ENCODE results near the gene RAB40B.

The RAB40B gene

DNA sequence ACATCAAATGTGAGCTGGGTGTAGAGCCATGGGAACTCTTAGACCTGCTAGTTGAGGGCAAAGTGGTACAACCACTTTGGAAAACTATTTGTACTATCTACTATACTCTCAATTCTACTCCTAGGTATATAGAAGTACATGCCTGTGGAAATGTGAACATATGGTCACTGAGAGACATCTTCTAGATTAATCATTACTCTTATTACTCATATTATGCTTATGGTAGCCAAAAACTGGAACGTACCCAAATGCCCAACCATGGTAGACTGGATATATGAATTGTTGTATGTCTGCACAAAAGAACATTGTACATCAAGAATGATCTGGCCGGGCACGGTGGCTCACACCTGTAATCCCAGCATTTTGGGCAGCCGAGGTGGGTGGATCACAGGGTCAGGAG lies 53.0 kb downstream of the RAB40B start:
- DNase-seq: no peak

- DNase-seq: no peak
These were observed 54.4 kb downstream of the RAB40B start for GRCh38 chr17:82644148-82644547.

DNA sequence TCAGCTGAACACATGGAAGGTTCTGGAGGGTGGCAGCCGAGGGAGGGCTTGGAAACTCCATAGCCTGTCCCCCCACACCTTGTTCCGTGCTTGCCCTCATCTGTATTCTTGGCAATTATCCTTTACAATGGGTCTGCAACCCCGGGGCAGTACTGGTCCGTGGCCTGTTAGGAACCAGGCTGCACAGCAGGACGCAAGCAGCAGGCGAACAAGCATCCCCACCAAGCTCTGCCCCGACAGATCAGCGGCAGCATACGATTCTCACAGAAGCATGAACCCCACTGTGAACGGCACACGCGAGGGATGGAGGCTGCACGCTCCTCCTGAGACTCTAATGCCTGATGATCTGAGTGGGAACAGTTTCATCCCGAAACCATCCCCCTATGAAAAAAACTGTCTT lies 56.5 kb downstream of the RAB40B start:
- no peak for DNase-seq

DNA sequence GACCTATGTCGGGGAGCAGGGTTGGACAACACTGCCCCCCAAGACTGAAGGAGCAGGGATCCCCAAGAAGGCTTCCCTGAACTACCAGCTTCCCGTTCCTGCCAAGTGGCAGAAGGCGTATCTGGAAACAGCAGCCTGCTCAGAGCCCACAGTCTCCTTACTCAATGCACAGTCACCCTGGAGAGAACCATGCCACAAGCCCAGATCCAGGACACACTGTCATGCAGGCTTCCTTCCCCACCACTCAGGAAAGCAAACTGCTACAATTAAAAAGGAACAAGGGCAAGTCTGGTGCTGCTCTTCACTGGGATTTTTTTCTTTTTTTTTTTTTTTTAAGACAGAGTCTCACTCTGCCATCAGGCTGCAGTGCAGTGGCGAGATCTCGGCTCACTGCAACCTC lies 58.5 kb downstream of the RAB40B start:
- peak; percentile 77 for DNase-seq

DNA sequence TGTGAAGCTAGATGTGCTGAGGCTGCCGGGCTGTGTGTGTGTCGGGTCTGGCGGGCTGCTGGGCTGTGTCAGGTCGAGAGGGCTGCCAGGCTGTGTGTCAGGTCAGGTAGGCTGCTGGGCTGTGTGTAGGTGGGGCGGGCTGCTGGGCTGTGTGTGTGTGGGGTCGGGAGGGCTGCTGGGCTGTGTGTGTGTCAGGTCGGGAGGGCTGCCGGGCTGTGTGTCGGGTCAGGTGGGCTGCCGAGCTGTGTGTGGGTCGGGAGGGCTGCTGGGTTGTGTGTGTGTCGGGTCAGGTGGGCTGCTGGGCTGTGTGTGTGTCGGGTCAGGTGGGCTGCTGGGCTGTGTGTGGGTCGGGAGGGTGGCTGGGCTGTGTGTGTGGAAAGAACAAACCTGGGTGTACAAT lies 58.9 kb downstream of the RAB40B start:
- no peak for DNase-seq

DNA sequence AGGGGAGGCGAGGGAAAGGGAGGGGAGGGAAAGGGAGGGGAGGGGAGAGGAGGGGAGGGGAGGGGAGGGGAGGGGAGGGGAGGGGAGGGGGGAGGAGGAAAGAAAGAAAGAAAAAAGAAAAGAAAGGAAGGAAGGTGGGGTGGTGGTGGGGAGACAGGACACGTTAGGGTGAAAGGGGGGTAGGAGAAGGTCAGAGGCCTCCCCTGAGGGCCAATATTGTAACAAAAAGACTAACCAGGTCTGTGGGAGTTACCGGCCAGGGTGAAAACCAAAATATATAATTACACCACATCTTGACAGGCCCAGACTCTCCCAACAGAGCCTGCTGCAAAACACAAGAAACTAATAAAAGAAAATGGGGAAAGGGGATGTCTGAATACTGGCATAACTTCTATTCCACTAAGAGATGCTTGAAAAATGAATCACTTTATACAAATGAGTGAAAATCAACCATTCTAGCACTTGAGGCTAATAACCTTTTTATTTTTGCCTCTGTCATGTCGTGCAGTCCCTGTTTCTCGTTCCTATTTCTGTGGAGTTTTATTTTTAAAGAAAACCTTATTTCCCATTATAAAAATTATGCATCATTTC lies 60.2 kb downstream of the RAB40B start:
- no peak for DNase-seq

GRCh38 chr17:82636626-82637598 lies 61.6 kb downstream of the RAB40B start:
- no peak for DNase-seq

DNA sequence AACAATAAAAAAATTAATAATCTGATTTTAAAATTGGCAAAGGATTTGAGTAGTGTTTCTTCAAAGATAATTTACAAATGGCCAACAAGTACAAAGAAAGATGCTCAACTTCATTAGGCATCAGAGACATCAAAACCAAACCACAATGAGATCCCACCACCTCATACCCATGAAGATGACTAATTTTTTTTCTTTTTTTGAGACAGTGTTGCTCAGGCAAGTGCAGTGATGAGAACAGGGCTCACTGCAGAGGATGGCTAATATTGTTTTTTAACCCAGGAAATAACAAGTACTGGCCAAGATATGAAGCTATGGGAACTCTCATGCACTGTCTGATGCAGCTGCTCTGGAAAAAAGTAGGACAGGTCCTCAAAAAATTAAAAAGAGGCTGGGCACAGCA lies 65.2 kb downstream of the RAB40B start:
- no peak for DNase-seq

- DNase-seq: no peak
These were observed 66.0 kb downstream of the RAB40B start for GRCh38 chr17:82632451-82632850.

DNA sequence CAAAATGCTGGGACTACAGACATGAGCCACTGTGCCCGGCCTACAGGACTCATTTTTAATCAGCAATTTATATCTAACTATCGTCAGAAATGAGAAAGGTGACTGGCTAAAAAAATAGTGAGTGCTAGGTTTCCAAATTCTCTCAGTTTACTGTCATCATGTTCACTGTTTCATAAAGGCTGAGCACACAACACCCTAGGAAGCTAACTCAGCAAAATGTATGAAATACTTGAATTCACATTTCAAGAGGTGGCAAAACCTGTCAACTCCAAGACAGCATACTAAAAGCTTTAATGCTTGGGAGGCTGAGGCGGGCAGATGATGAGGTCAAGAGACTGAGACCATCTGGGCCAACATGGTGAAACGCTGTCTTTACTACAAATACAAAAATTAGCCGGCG lies 67.0 kb downstream of the RAB40B start:
- no peak for DNase-seq

- DNase-seq: no peak
These were observed 68.3 kb downstream of the RAB40B start for GRCh38 chr17:82630212-82630611.

- no peak for DNase-seq
These were observed 68.8 kb downstream of the RAB40B start for GRCh38 chr17:82629748-82630147.

DNA sequence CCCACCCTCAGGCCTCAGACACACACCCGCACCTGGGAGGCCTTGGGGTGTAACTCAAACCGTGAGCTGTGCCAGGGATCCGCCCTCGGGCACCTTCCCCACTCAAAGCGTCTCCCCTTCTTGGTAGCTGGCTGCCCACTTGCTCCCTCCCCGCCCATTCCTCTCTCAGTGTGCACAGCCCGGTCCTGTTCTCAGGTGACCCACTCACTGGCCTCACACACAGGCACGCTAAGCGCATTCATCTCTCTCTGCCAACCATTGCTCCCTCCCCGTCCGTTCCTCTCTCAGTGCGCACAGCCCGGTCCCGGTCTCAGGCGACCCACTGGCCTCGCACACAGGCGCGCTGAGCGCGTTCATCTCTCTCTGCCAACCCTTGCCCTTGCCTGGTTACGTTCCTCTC lies 71.1 kb downstream of the RAB40B start:
- no peak for DNase-seq

- DNase-seq: no peak
These were observed 74.8 kb downstream of the RAB40B start for GRCh38 chr17:82623707-82624106.

GRCh38 chr17:82619641-82620040 lies 78.9 kb downstream of the RAB40B start:
- no peak for DNase-seq

DNA sequence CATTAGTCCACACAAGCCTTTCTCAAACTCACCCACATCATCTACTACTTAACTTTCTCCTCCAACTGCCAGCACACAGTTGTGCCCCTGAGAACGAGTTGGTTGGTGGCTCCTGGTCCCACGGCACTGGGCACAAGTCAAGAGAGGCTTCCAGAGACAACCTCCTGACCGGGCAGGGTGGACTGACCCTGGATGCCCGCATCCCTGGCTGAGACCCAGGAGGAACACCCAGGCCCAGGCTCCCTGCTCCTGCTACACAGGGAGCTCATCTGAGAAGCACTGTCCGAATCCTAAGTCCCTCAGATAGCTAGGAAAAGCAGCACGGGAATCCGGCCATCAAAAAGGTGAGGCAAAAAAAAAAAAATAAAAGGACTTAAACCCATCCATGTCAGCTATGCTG lies 79.3 kb downstream of the RAB40B start:
- no peak for DNase-seq

DNA sequence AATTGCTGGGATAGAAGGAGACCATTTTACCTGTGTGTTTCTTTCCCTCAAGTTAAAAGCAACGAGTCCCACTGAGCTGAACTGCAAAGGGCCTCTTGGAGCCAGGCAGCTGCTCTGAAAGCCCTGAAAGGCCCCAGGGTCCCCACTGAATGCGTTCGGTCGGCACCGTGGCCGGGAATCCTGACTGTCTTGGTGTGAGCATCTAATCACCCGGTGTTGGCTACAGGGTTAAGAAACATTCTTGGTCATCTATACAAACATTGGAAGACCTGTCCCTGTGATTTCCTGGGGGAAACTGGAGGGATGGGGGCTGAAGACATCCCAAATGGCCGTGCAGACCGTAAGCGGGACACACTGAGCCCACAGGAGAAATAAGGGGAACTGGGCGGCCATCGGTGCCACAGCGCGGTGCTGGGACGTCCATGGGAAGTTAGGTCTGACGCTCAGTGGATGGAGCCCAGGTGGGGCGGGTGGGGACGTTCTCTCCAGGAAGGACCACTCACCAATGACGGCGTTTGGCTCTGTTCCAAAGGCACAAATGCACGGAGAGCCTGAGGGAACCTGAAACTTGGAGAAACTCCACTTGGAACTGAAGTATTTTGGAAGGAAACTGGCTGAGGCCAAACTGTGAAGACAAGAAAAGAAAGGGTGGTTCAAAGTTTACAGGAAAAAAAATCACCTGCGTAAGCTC lies 82.3 kb downstream of the RAB40B start:
- no peak for DNase-seq

GRCh38 chr17:82615084-82616020 lies 83.1 kb downstream of the RAB40B start:
- DNase-seq: no peak

DNA sequence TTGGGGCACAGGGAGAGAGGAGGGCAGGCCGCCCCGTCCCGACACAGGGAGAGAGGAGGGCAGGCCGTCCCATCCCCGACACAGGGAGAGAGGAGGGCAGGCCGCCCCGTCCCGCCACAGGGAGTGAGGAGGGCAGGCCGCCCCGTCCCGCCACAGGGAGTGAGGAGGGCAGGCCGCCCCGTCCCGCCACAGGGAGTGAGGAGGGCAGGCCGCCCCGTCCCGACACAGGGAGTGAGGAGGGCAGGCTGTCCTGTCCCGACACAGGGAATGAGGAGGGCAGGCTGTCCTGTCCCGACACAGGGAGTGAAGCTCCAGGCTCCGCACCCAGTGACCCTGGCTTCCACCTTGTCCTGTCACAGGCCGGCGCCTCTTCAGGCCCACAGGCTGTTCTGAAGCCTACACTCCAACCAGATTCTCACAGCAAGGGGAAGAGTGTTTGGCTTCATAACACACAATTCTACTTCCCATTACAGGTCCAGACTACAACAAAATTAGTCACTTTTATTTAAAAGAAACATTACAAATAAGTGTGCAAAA lies 84.3 kb downstream of the RAB40B start:
- no peak for DNase-seq

DNA sequence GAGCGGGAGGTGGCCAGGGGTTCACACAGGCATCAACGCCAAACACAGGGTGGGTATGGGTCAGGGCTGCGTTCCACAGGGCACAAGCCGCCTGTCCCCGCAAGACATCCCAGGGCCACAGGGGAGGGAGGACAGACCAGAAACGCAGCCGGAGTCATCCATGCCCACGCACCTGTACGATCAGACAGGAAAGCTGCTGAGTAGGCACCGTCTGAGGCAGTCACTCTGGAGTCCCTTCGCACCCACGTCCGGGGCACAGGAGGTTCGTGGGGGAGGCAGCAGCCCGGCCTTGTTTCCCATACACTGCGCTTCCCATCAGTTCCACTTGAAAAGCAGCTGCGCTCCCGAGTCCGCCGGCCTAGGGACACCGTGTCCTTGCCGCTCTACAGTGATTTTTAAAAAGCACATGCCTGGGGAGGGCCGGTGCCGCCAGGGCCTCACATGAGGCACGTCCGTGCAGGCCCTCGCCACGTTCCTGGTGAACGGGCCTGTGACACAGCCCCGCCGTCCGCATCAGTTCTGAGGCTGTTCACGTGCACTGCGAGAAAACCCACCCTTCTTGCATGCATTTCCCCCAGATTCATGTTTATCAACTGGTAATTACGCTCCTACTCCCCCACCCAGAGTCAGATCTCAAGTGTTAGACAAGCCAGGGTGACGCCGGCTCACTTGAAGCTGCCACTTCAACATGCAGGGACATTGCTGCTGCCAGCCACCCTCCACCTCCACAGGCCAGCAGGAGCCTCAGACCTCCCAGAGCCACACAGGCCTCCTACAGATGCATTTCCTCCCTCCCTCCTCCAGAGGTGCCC lies 85.0 kb downstream of the RAB40B start:
- DNase-seq: no peak
